ENCODE measurements around the gene GDI2.
"Not testable (repeated sequence)": the region's sequence is repeated elsewhere in the genome, so short reads cannot be mapped to it uniquely, and the experiment has no call there.

Gene GDI2

DNA sequence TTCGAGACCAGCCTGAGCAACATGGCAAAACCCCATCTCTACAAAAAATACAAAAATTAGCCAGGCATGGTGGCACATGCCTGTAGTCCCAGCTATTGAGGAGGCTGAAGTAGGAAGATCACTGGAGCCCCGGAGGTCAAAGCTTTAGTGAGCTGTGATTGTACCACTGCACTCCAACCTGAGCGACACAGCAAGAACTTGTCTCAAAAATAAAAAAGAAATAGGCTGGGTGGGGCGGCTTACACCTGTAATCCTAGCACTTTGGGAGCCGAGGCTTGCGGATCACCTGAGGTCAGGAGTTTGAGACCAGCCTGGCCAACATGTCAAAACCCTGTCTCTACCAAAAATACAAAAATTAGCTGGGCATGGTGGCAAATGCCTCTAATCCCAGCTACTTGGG is 13.3 kb upstream of the GDI2 start:
- DNase-seq, result not testable (repeated sequence)

DNA sequence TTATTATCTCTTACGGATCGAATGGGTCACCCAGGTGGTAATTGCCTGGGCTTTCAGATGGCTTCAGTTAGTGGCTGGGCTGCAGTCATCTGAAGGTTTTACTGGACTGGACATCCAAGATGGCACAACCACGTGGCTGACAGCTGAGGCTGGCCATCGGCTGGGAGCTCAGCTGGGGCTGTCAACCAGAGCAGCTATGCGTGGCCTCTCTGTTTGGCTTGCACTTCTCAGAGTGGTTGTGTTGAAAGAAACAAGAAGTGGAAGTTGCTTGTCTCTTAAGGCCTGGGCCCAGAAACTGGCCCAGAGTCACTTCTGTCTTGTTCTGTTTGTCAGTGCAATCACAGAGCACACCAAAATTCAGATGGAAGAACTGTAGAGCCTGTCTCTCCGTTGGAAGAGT is 5.7 kb upstream of the GDI2 start:
- DNase-seq, result no peak

DNA sequence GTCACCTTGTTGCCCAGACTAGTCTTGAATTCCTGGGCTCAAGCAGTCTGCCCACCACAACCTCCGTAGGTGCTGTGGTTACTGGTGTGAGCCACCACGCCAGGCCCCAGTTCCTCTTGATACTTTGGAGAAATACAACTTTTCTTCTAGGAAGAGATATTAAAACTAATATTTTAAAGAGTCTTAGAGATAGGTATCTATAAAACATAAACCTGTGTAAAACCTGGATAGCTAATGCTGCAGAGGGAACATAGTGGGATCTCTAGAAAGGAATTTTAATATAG is 4.8 kb upstream of the GDI2 start:
- no peak for DNase-seq

DNA sequence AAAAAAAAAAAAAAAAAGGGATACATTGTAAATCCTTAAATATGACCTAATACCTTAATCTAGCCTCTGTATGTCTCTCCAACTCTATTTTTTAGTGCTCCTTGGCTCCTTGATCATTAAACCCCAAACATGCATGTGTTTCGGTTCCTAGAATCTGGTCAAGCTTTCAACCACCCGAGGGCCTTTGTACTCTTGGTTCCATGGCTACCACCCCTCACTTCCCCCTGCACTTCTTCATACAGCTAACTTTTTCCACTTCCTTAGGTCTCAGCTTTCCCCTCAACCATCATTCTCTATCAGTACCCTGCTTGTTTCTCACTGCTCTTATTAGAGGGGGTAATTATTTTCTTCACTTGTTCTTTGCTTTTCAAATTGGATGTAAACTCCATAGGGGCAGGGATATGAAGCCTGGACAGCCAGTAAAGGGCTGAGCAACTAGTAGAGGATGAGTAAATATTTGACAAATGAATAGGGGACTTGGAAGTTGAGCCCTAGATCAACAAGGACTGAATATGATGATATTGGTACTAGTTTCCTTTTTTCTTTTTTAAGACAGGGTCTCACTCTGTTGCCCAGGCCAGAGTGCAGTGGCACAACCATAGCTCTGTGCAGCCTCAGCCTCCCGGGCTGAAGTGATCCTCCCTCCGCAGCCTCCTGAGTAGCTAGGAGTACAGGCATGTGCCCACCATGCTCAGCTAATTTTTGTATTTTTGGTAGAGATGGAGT is 4.3 kb upstream of the GDI2 start:
- no peak for DNase-seq

DNA sequence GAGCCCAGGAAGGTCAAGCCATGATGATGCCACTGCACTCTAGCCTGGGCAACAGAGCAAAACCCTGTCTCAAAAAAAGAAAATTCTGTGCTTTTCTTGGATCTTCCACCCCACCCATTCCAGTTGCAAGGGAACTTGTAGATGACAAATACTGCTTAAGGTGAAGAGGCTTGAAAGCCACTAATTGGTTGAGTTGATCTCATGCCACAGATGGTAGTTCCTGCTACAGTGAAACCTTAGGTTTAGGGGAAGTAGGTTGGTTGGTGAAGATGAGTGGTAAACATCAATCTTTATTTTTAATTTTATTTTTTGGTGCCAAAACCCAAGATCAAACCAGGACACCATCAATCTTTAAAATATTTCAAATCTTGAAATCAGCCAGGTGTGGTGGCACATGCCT is 2.9 kb upstream of the GDI2 start:
- no peak for DNase-seq

DNA sequence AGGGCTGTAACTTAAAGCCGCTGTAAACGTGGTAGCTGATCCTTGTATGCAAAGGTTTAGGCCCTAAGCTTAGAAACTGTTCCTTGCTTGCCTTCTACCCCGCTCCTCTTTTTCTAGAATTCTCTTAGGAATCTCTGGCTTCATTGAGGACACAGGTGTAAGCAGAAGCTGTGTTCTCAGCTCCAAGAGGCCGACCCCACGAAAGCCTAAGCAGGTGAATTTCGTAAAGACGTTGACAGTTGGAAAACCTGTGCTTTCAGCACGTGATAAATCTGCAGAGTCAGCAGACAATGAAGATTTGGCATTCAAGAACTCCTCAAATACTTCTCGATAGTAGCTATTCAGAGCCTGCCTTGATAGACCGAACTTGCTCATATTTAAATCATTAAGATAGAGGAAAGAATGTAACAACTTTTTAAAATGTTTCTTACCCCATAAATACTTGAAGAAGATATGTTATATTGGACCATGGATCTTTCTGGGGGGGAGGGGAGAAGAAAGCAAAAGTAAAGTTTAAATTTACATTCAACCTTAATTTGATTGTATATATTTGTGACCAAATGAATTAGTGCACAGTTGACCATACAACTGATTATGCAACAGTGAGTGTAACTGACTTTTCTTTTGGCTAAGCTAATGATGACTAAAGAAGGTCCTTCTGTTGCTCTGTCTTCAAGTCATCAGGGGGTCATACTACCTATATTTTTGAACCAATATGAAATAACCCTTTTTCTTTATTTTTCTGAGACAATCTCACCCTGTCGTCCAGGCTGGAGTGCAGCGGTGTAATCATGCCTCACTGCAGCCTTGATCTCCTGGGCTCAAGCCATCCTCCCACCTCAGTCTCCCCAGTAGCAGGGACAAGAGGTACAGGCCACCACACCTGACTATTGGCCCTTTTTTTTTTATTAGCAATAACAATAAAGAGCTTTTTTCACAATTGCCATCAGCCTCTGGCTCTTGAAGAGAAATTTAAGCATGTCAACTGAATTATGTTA is 1.2 kb upstream of the GDI2 start:
- DNase-seq, result no peak

DNA sequence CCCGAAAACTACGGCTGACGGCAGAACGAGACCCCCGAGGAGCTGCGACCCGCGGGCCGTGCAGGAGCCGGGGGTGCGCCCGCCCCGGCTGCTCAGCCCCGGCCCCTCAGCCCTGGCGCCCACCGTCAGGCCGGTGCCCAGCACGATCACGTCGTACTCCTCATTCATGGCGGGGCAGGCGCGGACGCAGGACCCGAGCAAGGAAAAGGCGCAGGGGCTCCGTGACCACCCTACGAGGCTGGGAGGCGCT is 218 bp downstream of the GDI2 start:
- peak; percentile 24 for DNase-seq

DNA sequence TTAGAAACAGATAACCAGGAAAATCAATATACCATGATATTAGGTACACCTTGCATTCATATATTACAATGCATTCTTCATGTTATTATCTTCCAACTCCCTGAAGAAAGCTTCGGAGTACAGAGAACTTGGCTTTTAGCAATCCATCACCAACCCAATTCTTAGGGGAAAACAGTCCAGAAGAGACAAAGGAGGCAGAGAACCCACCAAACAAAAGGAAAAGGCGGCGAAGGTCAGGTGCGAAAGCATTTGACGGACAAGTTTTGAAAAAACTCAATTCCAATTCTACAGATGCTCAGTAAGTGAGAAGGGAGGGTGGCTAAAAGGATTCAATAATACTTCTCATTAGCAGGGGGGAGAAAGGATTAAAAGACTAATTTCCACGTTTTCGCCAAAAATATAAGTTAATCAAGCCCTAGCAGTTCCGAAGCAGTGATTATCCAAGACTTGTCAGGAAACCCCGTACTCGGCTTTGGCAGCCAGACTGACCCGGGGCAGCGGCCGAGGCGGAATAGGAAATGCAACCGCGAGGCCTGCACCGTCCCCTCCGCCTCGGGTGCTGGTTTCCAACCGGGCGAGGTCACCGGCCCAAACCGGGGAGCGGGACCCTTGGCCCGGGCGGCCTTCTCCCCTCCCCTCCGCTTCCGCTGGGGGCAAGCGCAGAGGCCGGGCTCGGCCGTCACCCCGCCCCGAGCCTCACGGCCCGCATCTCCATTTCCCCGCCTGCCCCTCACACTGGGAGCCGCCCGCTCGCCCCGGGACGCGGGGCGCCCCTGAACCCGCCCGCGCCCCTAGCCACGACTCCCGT is 747 bp downstream of the GDI2 start:
- no peak for DNase-seq

DNA sequence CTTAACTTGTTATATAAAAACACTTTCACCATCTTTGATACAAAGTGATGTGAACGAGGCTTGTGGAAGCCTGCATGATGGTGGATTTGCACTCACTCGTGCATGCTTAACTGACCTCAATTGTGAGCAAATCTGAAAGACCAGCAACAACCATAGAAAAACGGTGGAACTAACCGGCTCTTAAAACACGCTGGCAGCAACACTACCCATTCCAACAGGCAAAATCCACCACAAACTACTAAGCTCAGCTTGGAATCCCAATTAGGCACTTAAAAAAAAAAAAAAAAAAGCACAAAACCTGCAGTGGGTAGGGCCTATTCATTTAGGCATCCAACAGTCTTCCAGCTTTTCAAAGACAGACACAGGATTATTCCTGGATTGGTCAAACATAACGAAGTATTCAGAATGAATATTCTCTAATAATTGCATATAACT is 1.8 kb downstream of the GDI2 start:
- peak; percentile 5 for DNase-seq

DNA sequence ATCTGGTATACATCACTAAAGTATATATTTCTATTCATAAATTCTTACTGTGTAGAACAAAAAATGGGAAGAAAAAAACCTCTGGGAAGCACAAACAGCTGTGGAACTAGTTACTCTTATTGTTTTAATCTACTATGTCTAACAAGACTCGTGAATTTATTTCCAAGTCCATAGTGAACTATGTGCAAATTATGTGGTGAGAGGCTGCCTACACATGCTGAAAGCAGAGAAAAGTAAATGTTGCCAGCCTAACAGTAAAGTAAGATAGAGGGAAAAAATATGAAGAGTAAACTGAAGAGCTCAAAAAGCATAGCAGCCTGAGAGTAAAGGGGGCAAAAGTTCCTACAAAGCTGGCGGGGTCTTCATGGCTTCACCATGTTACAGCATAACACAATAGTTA is 3.0 kb downstream of the GDI2 start:
- no peak for DNase-seq

DNA sequence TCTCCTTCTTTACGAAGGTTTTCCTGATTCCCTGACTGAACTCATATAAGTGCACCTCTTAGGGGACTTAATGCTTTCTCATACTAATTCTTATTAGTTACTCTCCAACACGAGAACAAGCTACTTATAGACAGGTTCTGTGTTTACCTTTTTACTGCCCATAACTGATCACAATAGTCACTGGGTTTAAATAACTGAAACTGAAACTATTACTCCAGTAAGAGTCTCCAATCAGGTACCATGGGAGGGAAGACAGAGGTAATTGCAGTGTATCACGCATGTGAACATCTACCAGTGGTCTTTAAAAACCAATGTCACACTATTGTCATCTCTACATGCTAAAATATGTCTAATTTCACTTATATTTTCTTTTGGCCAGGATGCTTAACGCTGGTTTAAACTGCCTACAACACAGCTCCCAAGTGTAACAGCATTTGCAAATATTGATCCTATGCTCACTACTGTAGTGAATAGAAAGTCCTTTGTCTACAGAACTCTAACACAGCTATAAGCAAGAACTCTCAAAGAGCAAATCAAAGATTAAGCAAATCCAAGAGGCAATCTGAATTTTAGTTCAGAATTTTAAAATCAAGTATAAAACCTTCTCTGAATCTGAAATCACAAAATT is 3.6 kb downstream of the GDI2 start:
- no peak for DNase-seq

DNA sequence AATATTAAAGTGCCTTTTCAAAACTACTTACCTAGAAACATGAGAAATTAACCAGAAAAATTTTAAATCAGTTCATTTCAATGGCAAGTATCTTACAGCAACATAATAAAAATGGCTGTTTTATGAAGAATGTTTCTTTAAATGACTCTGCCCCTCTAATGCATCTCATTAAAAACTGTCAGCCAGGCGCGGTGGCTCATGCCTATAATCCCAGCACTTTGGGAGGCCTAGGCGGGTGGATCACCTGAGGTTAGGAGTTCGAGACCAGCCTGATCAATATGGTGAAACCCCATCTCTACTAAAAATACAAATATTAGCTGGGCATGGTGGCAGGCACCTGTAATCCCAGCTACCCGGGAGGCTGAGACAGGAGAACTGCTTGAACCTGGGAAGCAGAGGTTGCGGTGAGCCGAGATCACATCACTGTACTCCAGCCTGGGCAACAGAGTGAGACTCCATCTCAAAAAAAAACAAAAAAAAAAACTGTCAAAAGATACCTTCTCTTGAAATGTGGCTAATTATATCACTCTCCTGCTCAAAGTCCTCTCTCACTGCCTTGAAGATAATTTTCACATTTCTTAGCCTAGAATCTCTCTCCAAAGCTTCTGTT is 4.3 kb downstream of the GDI2 start:
- not testable (repeated sequence) for DNase-seq

DNA sequence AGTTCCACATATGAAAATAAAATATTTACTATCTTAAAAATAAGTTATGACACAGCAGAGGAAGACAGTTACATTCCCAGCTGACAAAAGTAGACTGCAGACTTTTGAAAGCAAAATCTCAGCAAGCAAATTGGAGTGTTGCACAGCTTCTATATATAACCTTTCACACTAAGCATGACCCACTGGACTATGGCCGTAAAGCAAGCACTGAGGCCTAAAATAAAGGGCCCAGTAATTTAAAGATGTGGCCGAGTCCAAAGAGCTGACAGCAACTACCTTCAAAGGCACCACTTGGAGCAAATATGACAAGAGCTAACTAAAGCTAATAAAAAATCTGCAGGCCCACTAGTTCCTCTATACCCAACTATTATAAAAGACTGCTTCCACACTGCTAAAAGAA is 6.5 kb downstream of the GDI2 start:
- no peak for DNase-seq

DNA sequence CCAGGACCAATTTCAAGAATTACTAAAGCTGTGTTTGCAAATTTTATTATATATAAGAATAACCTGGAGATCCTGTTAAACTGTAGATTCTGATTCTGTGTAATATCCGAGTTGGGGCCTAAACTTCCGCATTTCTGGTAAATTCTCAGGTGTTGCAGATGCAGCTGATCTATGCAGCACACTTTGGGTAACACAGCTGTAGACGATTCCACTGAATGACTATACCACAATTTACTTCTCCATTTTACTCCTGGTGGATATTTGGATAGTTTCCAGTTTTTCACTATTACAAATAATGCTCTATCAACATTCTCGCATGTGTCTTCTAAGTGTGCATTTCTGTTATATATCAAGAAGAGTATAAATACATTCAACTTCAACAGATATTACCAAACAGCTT is 7.5 kb downstream of the GDI2 start:
- no peak for DNase-seq

DNA sequence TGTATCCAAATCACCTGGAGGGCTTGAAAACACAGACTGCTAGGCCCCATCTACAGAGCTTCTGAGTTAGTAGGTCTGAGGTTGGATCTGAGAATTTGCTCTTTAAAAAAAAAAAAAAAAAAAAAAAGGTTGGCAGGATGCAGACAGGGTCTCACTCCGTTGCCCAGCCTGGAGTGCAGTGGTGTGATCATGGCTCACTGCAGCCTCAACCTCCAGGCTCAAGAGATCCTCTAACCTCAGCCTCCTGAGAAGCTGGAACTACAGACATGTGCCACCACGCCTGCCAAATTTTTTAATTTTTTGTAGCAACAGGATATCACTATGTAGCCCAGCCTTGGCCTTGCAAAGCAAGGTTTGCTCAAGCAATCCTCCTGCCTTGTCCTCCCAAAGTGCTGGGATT is 8.0 kb downstream of the GDI2 start:
- DNase-seq, result no peak

DNA sequence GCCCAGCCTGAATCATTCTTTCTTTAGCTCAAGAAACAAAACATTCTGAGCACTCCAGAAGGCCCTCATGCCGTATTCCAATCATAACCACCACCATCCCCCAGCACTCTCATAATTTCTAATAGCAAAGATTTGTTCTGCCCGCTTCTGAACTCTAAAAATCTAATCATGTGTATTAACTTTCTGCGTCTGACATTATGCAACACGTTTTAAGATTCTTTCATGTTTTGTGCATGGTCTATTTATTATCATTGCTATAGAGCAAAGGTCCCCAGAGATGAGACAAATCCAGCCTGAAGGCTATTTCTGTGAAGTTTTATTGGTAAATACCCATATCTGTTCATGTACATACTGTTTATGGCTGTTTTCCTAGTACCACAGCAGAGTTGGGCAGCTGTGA is 8.8 kb downstream of the GDI2 start:
- no peak for DNase-seq

DNA sequence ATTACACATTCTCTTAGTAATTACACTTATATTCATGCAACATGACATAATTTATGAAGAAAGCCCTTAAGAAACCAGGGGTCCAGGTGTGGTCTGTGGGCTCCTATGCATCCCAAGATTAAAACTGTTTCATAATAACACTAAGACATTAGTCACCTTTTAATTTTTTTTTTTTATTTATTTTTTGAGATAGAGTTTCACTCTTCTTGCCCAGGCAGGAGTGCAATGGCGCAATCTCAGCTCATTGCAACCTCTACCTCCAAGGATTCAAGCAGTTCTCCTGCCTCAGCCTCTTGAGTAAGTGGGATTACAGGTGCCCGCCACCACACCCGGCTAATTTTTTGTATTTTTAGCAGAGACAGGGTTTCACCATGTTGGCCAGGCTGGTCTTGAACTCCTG is 12.5 kb downstream of the GDI2 start:
- DNase-seq, result no peak

DNA sequence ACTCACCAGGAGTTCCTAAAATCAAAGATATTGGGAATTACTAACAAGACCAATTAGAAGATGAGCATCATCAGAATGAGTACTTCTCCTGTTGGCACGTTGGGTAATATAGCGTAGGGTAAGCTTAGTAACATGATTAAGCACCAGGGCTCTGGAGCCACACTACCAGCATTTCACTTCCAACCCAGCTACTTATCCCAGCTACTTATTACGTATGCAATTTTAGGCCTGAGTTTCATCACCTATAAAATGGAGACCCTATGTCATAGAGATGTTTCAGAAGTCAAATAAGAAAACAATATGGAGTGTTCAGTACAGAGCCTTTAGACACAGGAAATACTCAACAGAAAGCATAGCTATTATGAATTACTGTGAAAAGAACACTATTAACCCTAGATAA is 19.0 kb downstream of the GDI2 start:
- DNase-seq, result no peak

DNA sequence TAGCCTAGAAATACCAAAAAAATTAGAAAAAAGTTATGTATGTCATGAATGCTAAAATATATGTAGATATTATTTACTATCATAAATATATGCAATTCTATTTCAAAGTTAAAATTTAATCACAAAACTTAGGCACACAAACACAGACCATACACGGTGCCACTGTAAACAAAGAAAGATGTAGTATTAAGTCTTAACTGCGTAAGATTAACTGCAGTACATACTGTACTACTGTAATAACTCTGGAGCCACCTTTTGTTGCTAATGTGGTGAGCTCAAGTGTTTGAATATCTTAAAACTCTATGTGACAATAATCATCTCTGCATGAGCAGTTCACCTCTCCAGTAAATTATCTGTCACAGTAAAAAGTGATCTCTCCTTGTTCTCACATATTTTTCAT is 23.6 kb downstream of the GDI2 start:
- DNase-seq, result no peak

DNA sequence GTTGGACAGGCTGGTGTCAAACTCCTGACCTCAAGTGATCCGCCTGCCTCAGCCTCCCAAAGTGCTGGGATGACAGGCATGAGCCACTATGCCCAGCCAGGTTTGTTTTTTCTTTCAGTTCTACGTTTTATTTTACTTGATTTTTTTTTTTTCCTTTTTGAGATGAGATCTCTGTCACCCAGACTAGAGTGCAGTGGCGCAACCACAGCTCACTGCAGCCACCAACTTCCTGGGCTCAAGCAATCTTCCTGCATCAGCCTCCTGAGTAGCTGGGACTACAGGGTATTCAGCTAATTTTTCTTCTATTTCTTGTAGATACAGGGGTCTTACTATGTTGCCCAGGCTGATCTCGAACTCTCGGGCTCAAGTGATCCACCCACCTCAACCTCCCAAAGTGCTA is 24.3 kb downstream of the GDI2 start:
- no peak for DNase-seq

DNA sequence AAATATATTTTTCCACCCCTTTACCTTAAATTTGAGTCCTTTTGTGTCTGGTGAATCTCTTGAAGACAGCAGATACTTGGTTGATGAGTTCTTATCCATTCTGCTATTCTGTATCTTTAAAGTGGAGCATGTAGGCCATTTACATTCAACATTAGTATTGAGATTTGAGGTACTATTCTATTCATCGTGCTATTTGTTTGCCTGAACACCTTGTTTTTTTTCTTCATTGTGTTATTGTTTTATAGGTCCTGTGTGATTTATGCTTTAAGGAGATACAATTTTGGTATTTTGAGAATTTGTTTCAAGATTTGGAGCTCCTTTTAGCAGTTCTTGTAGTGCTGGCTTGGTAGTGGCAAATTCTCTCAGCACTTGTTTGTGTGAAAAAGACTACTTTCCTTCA is 29.9 kb downstream of the GDI2 start:
- DNase-seq, result no peak

DNA sequence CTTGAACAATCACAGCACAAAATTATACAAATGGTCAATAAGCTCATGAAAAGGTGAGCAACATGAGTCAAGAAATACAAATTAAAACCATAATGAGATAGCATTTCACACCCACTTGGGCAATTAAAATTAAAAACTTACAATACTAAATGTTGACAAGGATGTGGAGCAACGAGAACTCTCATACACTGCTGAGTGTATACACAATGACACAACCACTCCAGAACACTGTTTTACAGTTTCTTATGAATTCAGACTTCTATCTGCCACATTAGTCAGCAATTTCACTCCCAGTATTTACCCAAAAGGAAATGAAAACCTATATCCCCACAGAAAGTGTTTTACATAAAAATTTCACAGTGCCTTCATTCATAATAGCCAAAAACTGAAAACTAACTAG is 31.1 kb downstream of the GDI2 start:
- DNase-seq, result no peak

DNA sequence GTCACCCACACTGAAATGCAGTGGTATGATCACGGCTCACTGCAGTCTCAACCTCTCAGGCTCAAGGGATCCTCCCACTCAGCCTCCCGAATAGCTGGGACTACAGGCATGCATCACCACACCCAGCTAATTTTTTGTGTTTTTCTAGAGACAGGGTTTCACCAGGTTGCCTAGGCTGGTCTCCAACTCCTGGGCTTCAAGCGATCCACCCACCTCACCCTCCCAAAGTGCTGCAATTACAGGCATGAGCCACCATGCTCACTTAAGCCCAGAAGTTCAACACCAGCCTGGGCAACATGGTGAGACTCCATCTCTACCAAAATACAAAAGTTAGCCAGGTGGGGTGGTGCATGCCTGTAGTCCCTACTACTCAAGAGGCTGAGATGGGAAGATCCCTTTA is 33.5 kb downstream of the GDI2 start:
- no peak for DNase-seq
